Neutrophil (primary cell): ENCODE data around the gene SGK1.

ENCODE experiments used
- H3K27ac ChIP-seq: fragments of 200-600 bp; sonication (generic); 2 replicates; pipeline ENCODE4 v1.5.1; 2016; ENCODE audit warnings: mild to moderate bottlenecking, moderate library complexity
- H3K27me3 ChIP-seq: fragments of 200-600 bp; sonication (generic); 2 replicates; pipeline ENCODE4 v1.6.0; 2016; ENCODE audit warnings: mild to moderate bottlenecking
- H3K36me3 ChIP-seq: fragments of 200-600 bp; sonication (generic); 2 replicates; pipeline ENCODE4 v1.5.1; 2017
- H3K4me1 ChIP-seq, 2 experiments: fragments of 200-600 bp in 1 of 2; sonication (generic) in 1 of 2; 1 replicate in 1 of 2; 2 replicates in 1 of 2; pipeline versions ENCODE4 v1.5.1 to v1.6.1; 2013 to 2016; ENCODE audit warnings: low read depth in 1 of 2, low read length in 1 of 2, mild to moderate bottlenecking in 1 of 2, moderate library complexity in 1 of 2; ENCODE audit not compliant: control insufficient read depth in 1 of 2, insufficient read depth in 1 of 2
- H3K4me3 ChIP-seq, 2 experiments: fragments of 200-600 bp in 1 of 2; sonication (generic) in 1 of 2; 1 replicate in 1 of 2; 2 replicates in 1 of 2; pipeline ENCODE4 v1.5.1; 2013 to 2016; ENCODE audit warnings: low read depth in 1 of 2, low read length in 1 of 2, mild to moderate bottlenecking in 1 of 2, moderate library complexity in 1 of 2
- H3K9me3 ChIP-seq: fragments of 200-600 bp; sonication (generic); 2 replicates; pipeline ENCODE4 v1.5.1; 2016
- CTCF ChIP-seq: fragments of 200-600 bp; sonication (generic); IDR thresholded peaks from 2 replicates; pipeline ENCODE4 v1.5.1; 2016; ENCODE audit warnings: antibody characterized with exemption

SGK1 gene

GRCh38 chr6:134346932-134347545 lies 29.1 kb upstream of the SGK1 start:
- no peak for TF ChIP-seq CTCF
- Histone ChIP-seq H3K4me1 (peaks cover 26 to 27% of the 10 kb centered on the region in 2 experiments), H3K9me3 (no peaks in the 10 kb centered on the region), H3K27me3 (no peaks in the 10 kb centered on the region), H3K4me3 (no peak overlapping the region), H3K27ac (peak overlapping the region; percentile 57), H3K36me3 (no peaks in the 10 kb centered on the region)

GRCh38 chr6:134345789-134346188 lies 27.9 kb upstream of the SGK1 start:
- no peaks in the 10 kb centered on the region for H3K9me3 ChIP-seq
- peaks cover 17 to 23% of the 10 kb centered on the region in 2 experiments for H3K4me1 ChIP-seq
- H3K36me3 ChIP-seq = no peaks in the 10 kb centered on the region
- TF ChIP-seq CTCF = no peak
- H3K27me3 ChIP-seq = no peaks in the 10 kb centered on the region
- H3K4me3 ChIP-seq = no peak overlapping the region
- no peak overlapping the region for H3K27ac ChIP-seq

- Histone ChIP-seq H3K4me1 (peaks cover 42 to 49% of the 10 kb centered on the region in 2 experiments), H3K27ac (no peak overlapping the region), H3K9me3 (no peaks in the 10 kb centered on the region), H3K36me3 (no peaks in the 10 kb centered on the region), H3K4me3 (no peak overlapping the region), H3K27me3 (no peaks in the 10 kb centered on the region)
- TF ChIP-seq CTCF = no peak
Observed at GRCh38 chr6:134343066-134343465, 25.2 kb upstream of the SGK1 start.

GRCh38 chr6:134341999-134342567 lies 24.2 kb upstream of the SGK1 start:
- peaks cover 50 to 58% of the 10 kb centered on the region in 2 experiments for H3K4me1 ChIP-seq
- no peaks in the 10 kb centered on the region for H3K27me3 ChIP-seq
- no peak overlapping the region for H3K27ac ChIP-seq
- no peak for TF ChIP-seq CTCF
- H3K4me3 ChIP-seq = no peak overlapping the region
- H3K9me3 ChIP-seq = no peaks in the 10 kb centered on the region
- no peaks in the 10 kb centered on the region for H3K36me3 ChIP-seq

GRCh38 chr6:134340179-134340975 lies 22.5 kb upstream of the SGK1 start:
- H3K27me3 ChIP-seq = no peaks in the 10 kb centered on the region
- peak overlapping the region; percentile 81 for H3K27ac ChIP-seq
- no peaks in the 10 kb centered on the region for H3K36me3 ChIP-seq
- H3K4me3 ChIP-seq = no peak overlapping the region
- no peaks in the 10 kb centered on the region for H3K9me3 ChIP-seq
- H3K4me1 ChIP-seq = peaks cover 37 to 45% of the 10 kb centered on the region in 2 experiments
- TF ChIP-seq CTCF = no peak
